HEK293T (cell line): ENCODE results near the gene HOXA9.

Experiments
- BHLHE40 ChIP-seq: fragments of 450-650 bp; IDR thresholded peaks from 2 replicates; pipeline ENCODE4 v1.6.1; 2016; ENCODE audit warnings: mild to moderate bottlenecking, moderate library complexity, borderline replicate concordance
- CTBP1 ChIP-seq: fragments of 450-650 bp; IDR thresholded peaks from 2 replicates; pipeline ENCODE4 v1.6.1; 2016; ENCODE audit warnings: borderline replicate concordance
- ELF4 ChIP-seq: fragments of 450-650 bp; IDR thresholded peaks from 2 replicates; pipeline ENCODE4 v1.6.1; 2017; ENCODE audit warnings: antibody characterized with exemption
- FOXA1 ChIP-seq: fragments of 450-650 bp; IDR thresholded peaks from 2 replicates; pipeline ENCODE4 v1.6.1; 2016; ENCODE audit warnings: mild to moderate bottlenecking
- FOXK2 ChIP-seq: fragments of 450-650 bp; IDR thresholded peaks from 2 replicates; pipeline ENCODE4 v1.6.1; 2016; ENCODE audit warnings: mild to moderate bottlenecking
- FOXM1 ChIP-seq: fragments of 450-650 bp; IDR thresholded peaks from 2 replicates; pipeline ENCODE4 v1.6.1; 2017; ENCODE audit warnings: mild to moderate bottlenecking, borderline replicate concordance
- L3MBTL2 ChIP-seq: fragments of 450-650 bp; conservative IDR thresholded peaks from 2 replicates; pipeline ENCODE4 v1.6.1; 2016; ENCODE audit warnings: mild to moderate bottlenecking
- SP1 ChIP-seq: fragments of 450-650 bp; IDR thresholded peaks from 2 replicates; pipeline ENCODE4 v1.6.1; 2017
- SUZ12 ChIP-seq: fragments of 450-650 bp; IDR thresholded peaks from 2 replicates; pipeline ENCODE4 v1.6.1; 2016; ENCODE audit warnings: mild to moderate bottlenecking
- TARDBP ChIP-seq: fragments of 450-650 bp; IDR thresholded peaks from 2 replicates; pipeline ENCODE4 v1.6.1; 2016

DNA sequence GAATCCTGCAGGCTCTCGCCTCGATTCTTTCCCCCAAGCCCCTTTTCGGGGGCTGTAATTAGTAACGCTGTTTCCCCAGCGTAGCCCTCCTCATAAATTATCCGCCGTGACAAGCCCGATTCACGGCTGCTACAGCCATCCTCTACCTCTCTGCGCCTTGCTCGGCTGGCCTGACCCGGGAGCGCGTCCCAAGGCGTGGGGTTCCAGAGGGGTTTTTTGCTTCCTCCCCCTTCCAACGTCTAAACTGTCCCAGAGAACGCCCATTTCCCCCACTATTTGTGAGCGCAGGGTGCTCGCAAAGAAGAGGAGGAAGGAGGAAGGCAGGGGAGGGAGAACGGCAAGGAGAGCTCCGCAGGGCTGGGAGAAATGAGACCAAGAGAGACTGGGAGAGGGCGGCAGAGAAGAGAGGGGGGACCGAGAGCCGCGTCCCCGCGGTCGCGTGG lies 22.7 kb downstream of the HOXA9 start:
- TF ChIP-seq FOXA1, result no peak
- no peak for TF ChIP-seq CTBP1
- TF ChIP-seq BHLHE40, result no peak
- no peak for TF ChIP-seq FOXK2
- no peak for TF ChIP-seq SP1
- TF ChIP-seq FOXM1, result no peak
- TF ChIP-seq L3MBTL2, result no peak
- no peak for TF ChIP-seq SUZ12
- no peak for TF ChIP-seq ELF4
- TF ChIP-seq TARDBP, result no peak
